ENCODE data around the gene SKI. TPM values are rescaled to one million over a fixed set of nuclear protein-coding genes. Genes with fewer than 3 reads are reported as not detected.

The SKI gene
- total and polyA plus RNA-seq, 9 of the 15 experiments (the other 6 are each of a cell fraction or from before 2014, with no cell fraction given) = 0.10 to 60.5 (median 4.6) TPM

- TF ChIP-seq ZNF407 (IDR thresholded peaks at IDR 0.05; ENCODE audit: low read depth) (no peak), E2F3 (CRISPR knock-in tag; IDR thresholded peaks at IDR 0.05) (no peak), RUNX1 (IDR thresholded peaks at IDR 0.05; ENCODE audit: low read depth) (no peak), STAT6 (CRISPR knock-in tag; IDR thresholded peaks at IDR 0.05) (no peak), C11orf30 (IDR thresholded peaks at IDR 0.05; ENCODE audit: low read depth) (no peak), ZNF778 (CRISPR knock-in tag; IDR thresholded peaks at IDR 0.05) (no peak), TRIM25 (IDR thresholded peaks at IDR 0.05; ENCODE audit: borderline replicate concordance) (no peak), MITF (IDR thresholded peaks at IDR 0.05) (no peak), SMAD2 (IDR thresholded peaks at IDR 0.05; ENCODE audit: low read depth, low read length) (no peak)
These were observed 38.4 kb upstream of the SKI start (continued) for GRCh38 chr1:2189459-2190425.

All from K562 (cell line).